NB4 (cell line): ENCODE data around the gene OR10V1.

Experiments
- DNase-seq: peaks from one replicate; pipeline ENCODE4 v3.0.0; 2010; ENCODE audit warnings: low read depth
- H3K4me3 ChIP-seq: one replicate; pipeline ENCODE4 v1.5.1; 2011; ENCODE audit warnings: mild to moderate bottlenecking, low read depth, low read length, moderate library complexity
- MYC ChIP-seq: IDR thresholded peaks from 2 replicates; pipeline ENCODE4 v1.6.1; 2011; ENCODE audit warnings: low read depth, low read length
- POLR2A ChIP-seq: IDR thresholded peaks from 2 replicates; pipeline ENCODE4 v1.6.1; 2011; ENCODE audit warnings: mild to moderate bottlenecking; ENCODE audit not compliant: insufficient read length; ENCODE audit errors: extremely low read depth
- TF ChIP-seq, protein P1 (sequence below): IDR thresholded peaks from one replicate; pipeline ENCODE4 v1.5.1; 2012; ENCODE audit warnings: low read depth, low read length
- TF ChIP-seq, protein P2 (sequence below): IDR thresholded peaks from 2 replicates; pipeline ENCODE4 v1.6.1; 2011; ENCODE audit warnings: low read depth, low read length

Gene OR10V1

DNA sequence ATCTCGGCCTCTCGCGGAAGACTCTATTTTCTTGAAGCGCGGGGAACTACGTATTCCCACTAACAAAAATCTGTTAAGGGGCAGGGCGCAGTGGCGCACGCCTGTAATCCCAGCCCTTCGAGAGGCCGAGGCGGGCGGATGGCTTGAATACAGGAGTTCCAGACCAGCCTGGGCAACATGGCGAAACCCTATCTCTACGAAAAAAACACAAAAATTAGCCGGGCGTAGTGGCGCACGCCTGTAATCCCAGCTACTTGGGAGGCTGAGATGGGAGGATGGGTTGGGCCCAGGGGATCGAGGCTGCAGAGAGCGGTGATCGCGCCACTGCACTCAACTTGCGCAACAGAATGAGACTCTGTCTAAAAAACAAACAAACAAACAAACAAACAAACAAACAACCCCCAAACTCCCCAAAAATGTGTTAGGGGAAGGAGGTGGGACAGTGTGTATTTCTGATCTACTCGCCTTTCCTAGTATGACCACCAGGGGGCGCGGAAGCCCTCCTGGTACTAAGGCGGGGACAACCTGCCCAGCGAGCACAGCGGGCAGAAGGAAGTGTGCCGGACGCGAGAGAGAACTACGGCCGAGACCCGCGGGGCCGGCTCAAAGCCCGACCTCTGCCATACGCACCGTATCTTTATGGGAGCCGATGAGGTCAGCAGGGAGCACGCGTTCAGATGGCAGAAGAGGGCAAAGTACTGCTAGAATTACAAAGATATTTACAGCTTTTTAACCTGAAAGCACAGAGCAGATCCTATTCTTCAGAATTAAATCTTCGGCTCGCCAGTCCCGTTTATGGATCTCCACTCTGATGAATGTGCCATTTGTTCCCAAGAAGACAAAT, 40.2 kb upstream of the OR10V1 start:
- peak overlapping the region; percentile 69 for H3K4me3 ChIP-seq
- DNase-seq: peak; percentile 84
- TF ChIP-seq POLR2A (no peak), MYC (peak; percentile 53)
- TF ChIP-seq, protein P1, sequence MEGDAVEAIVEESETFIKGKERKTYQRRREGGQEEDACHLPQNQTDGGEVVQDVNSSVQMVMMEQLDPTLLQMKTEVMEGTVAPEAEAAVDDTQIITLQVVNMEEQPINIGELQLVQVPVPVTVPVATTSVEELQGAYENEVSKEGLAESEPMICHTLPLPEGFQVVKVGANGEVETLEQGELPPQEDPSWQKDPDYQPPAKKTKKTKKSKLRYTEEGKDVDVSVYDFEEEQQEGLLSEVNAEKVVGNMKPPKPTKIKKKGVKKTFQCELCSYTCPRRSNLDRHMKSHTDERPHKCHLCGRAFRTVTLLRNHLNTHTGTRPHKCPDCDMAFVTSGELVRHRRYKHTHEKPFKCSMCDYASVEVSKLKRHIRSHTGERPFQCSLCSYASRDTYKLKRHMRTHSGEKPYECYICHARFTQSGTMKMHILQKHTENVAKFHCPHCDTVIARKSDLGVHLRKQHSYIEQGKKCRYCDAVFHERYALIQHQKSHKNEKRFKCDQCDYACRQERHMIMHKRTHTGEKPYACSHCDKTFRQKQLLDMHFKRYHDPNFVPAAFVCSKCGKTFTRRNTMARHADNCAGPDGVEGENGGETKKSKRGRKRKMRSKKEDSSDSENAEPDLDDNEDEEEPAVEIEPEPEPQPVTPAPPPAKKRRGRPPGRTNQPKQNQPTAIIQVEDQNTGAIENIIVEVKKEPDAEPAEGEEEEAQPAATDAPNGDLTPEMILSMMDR: peak; percentile 87
- TF ChIP-seq, protein P2, sequence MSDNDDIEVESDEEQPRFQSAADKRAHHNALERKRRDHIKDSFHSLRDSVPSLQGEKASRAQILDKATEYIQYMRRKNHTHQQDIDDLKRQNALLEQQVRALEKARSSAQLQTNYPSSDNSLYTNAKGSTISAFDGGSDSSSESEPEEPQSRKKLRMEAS: peak; percentile 55; the same call in 1 of the 2 replicates

DNA sequence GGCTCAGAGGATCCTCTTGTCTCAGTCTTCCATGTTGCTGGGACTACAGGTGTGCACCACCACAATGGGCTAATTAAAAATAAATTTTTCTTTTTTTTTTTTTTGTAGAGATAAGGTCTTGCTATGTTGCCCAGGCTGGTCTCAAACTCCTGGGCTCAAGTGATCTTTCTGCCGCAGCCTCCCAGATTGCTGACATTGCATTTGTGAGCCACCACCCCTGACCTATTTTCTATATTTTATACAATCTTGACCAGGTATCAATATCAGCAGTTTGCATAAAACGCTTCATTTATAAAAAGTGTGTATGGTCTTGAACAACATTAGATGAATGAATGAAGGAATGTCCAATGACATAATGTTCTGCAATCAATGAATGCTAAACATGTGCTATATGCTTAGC, 32.5 kb upstream of the OR10V1 start:
- no peak overlapping the region for H3K4me3 ChIP-seq
- no peak for TF ChIP-seq POLR2A
- TF ChIP-seq, protein P1: no peak
- TF ChIP-seq MYC: no peak
- DNase-seq: no peak

DNA sequence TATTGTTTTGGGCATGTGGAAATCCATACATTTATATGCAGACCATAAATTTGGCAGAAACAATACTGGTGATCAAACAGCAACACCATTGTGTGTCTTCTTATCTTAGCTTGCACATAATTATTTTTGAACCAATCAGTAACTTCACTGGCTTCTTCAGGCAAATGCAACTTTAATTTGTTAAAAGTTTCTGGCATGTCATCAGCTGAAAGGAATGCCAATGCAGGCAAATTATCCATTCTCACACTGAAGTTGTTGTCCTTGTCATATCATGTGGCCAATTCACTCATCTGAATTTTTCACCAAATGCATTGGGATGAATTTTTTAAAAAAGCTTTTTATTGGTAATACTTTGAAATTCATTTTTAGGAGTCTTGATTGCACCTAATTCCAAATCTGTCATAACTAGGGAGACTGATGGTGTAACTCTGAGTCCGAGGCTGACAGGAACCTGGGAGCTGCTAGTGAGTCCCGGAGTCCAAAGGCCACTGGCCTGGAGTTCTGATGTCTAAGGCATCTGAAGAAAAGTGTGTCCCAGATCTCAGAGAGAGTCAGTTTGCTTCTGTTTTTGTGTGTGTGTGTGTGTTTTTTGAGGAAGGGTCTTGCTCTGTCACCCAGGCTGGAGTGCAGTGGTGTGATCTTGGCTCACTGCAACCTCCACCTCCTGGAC, 17.4 kb upstream of the OR10V1 start:
- no peak for TF ChIP-seq POLR2A
- no peak for TF ChIP-seq MYC
- TF ChIP-seq, protein P2: no peak
- TF ChIP-seq, protein P1: no peak
- no peak overlapping the region for H3K4me3 ChIP-seq
- DNase-seq: no peak

DNA sequence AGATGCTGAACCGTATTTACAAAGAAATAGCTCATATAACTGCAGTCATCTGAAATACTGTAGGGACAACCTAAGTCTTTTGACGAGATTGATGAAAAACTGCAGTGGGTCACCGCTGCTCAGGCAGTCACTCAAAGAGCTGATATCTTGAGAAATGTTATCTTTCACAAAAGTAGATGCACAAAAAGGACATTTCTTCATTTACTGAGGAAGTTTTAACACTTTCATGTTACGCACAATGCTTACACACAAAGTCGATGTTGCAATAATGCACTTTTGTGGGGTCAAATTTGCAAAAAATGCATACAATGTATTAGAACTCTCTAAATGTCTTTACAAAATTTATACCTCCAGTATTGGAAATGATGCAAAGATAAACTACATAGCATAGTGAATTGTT, 16.2 kb upstream of the OR10V1 start:
- TF ChIP-seq, protein P2: no peak
- TF ChIP-seq POLR2A (no peak), MYC (no peak)
- TF ChIP-seq, protein P1: no peak
- H3K4me3 ChIP-seq: no peak overlapping the region
- DNase-seq: no peak

DNA sequence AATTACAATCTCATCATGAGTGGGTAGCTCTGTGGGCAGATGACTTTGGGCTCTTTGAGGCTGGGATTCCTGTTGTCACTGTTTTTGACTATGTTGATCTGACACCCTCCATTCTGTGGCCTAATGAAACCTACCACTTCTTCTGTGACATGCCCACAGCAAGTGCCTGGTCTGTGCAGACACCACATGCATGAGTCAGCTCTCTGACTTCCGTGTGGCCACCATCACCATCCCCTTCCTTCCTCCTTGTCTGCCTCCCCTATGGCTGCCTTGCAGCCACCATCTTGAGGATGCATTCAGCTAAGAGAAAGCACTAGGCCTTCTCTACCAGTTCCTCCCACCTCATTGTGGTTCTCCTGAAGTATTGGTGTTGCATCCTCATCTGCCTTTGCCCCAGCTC, 15.3 kb upstream of the OR10V1 start:
- DNase-seq: peak; percentile 63

DNA sequence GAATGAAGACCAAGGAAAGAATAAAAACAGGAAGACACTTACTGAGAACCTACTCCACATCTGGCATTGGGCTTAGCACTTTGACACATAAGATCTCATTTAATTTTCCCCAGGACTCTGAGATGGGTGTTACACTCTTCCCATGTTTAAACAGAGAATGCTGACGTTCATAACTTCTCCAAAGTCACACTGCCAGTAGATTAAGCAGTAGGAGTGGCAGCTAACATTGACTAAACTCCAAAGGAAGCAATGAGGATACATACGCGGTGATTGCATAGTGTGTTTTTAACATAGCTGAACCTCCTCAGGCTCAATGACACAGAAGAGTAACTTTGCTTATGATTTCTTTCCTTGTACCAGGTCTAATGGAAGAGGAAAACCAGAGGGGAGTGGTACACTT, 14.5 kb upstream of the OR10V1 start:
- DNase-seq: no peak
- H3K4me3 ChIP-seq: no peak overlapping the region
- TF ChIP-seq, protein P1: no peak

More for the DNA sequence above, 15.3 kb upstream of the OR10V1 start:
- H3K4me3 ChIP-seq: no peak overlapping the region
- TF ChIP-seq MYC (no peak), POLR2A (no peak)
